Neural cell (in vitro differentiated cells): ENCODE data around the gene CPZ. TPM values are rescaled to one million over a fixed set of nuclear protein-coding genes. Genes with fewer than 3 reads are reported as not detected.

ENCODE experiments used
- H2AFZ ChIP-seq: fragments of 200-600, 300-800 bp; sonication (generic), shearing (Covaris generic); 2 replicates; pipeline ENCODE4 v1.6.0; 2014; ENCODE audit warnings: low read depth, mild to moderate bottlenecking, antibody characterized with exemption, low read length, moderate library complexity
- H3F3A ChIP-seq: fragments of 200-600 bp; shearing (Covaris generic); 2 replicates; pipeline ENCODE4 v1.6.1; 2016; ENCODE audit warnings: mild to moderate bottlenecking, moderate library complexity, mixed read lengths, antibody characterized with exemption, low read length; ENCODE audit not compliant: insufficient read depth, poor library complexity, severe bottlenecking
- H3K27ac ChIP-seq: fragments of 200-600, 300-800 bp; sonication (generic), shearing (Covaris generic); 2 replicates; pipeline ENCODE4 v1.5.1; 2014; ENCODE audit warnings: mild to moderate bottlenecking, low read length, moderate library complexity
- H3K27me3 ChIP-seq: fragments of 300-800, 200-600 bp; sonication (generic), shearing (Covaris generic); 2 replicates; pipeline ENCODE4 v1.6.0; 2014; ENCODE audit warnings: mild to moderate bottlenecking, low read depth, low read length, moderate library complexity; ENCODE audit not compliant: insufficient read depth
- H3K36me3 ChIP-seq: fragments of 300-800, 200-600 bp; sonication (generic), shearing (Covaris generic); 2 replicates; pipeline ENCODE4 v1.5.1; 2014; ENCODE audit warnings: mild to moderate bottlenecking, antibody characterized with exemption, low read length, moderate library complexity; ENCODE audit not compliant: insufficient read depth
- H3K4me2 ChIP-seq: fragments of 300-800, 200-600 bp; sonication (generic), shearing (Covaris generic); 2 replicates; pipeline ENCODE4 v1.6.0; 2014; ENCODE audit warnings: mild to moderate bottlenecking, low read length
- H3K4me3 ChIP-seq: fragments of 300-800, 200-600 bp; sonication (generic), shearing (Covaris generic); 2 replicates; pipeline ENCODE4 v1.5.1; 2014; ENCODE audit warnings: mild to moderate bottlenecking, low read length, moderate library complexity
- H3K79me2 ChIP-seq: fragments of 200-600 bp; shearing (Covaris generic); replicated peaks from 2 replicates; pipeline ENCODE4 v1.6.0; 2014; ENCODE audit warnings: mild to moderate bottlenecking, low read length, moderate library complexity; ENCODE audit not compliant: insufficient read depth
- H3K9ac ChIP-seq: fragments of 300-800, 200-600 bp; sonication (generic), shearing (Covaris generic); 2 replicates; pipeline ENCODE4 v1.6.1; 2016; ENCODE audit warnings: mild to moderate bottlenecking, low read length, mixed read lengths
- H3K9me2 ChIP-seq: fragments of 200-600 bp; shearing (Covaris generic); 2 replicates; pipeline ENCODE4 v1.6.1; 2016; ENCODE audit warnings: mild to moderate bottlenecking, low read length, mixed read lengths; ENCODE audit not compliant: insufficient read depth
- H3K9me3 ChIP-seq: fragments of 200-600, 300-800 bp; sonication (generic), shearing (Covaris generic); 2 replicates; pipeline ENCODE4 v1.6.1; 2016; ENCODE audit warnings: mild to moderate bottlenecking, mixed run types, low read length, moderate library complexity, mixed read lengths
- H4K20me1 ChIP-seq: fragments of 200-600 bp; shearing (Covaris generic); 2 replicates; pipeline ENCODE4 v1.6.1; 2016; ENCODE audit warnings: mild to moderate bottlenecking, mixed run types; ENCODE audit not compliant: insufficient read depth
- EP300 ChIP-seq: fragments of 450-650 bp; conservative IDR thresholded peaks from 2 replicates; pipeline ENCODE4 v1.6.1; 2014; ENCODE audit warnings: antibody characterized with exemption, mild to moderate bottlenecking, moderate library complexity; ENCODE audit not compliant: poor library complexity, severe bottlenecking
- EZH2 ChIP-seq: fragments of 200-600, 300-800 bp; shearing (Covaris generic), sonication (generic); IDR thresholded peaks from 2 replicates; pipeline ENCODE4 v1.6.1; 2014; ENCODE audit warnings: antibody characterized with exemption, low read length, borderline replicate concordance, mild to moderate bottlenecking; ENCODE audit not compliant: insufficient read depth, poor library complexity, severe bottlenecking
- MXI1 ChIP-seq: fragments of 450-650 bp; conservative IDR thresholded peaks from 2 replicates; pipeline ENCODE4 v1.6.1; 2014; ENCODE audit warnings: antibody characterized with exemption, mild to moderate bottlenecking; ENCODE audit not compliant: poor library complexity, severe bottlenecking
- POLR2AphosphoS5 ChIP-seq: IDR thresholded peaks from 2 replicates; pipeline ENCODE4 v1.6.1; 2012
- RAD21 ChIP-seq: fragments of 450-650 bp; conservative IDR thresholded peaks from 2 replicates; pipeline ENCODE4 v1.6.1; 2014; ENCODE audit warnings: antibody characterized with exemption, mild to moderate bottlenecking, moderate library complexity
- SMC3 ChIP-seq: fragments of 450-650 bp; conservative IDR thresholded peaks from 2 replicates; pipeline ENCODE4 v1.6.1; 2014; ENCODE audit warnings: antibody characterized with exemption, mild to moderate bottlenecking, moderate library complexity; ENCODE audit not compliant: poor library complexity
- TAF1 ChIP-seq: IDR thresholded peaks from 2 replicates; pipeline ENCODE4 v1.6.1; 2012; ENCODE audit warnings: low read depth
- polyA plus RNA-seq: library from polyadenylated mRNA; depleted of rRNA; stranded (reverse); fragments of >200 nt; gene quantifications from 2 replicates; pipeline ENCODE4 v1.2.3, GENCODE V29; 2014
- TF ChIP-seq, protein P1 (sequence below): fragments of 450-650 bp; IDR thresholded peaks from 2 replicates; pipeline ENCODE4 v1.5.1; 2014; ENCODE audit warnings: antibody characterized with exemption, mild to moderate bottlenecking, moderate library complexity; ENCODE audit not compliant: poor library complexity, severe bottlenecking
- TF ChIP-seq, protein P2 (sequence below): IDR thresholded peaks from 2 replicates; pipeline ENCODE4 v1.6.1; 2012; ENCODE audit warnings: borderline replicate concordance

CPZ gene
- polyA plus RNA-seq, 1 donor from 2014 or later: not detected

DNA sequence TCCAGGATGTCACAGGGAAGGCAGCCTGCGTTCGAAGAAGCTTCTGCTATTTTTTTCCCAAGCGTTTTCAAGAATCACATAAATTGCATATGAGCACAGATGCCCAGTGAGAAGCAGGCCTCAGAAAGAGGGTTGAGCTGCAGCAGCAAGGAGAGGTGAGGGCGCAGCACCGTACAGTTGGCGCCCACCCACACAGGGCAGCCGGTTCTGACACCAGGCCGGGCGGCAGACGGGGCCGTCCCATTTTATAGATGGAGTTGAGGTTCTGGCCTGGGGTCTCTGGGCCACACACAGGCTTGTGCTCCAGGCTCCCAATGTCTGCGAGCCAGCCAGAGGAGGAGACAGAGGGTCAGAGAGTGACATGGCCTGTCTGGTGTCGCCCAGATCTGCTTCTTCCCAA lies 22.8 kb downstream of the CPZ start:
- Histone ChIP-seq H3K27me3 (no peaks in the 10 kb centered on the region), H3K9me3 (no peaks in the 10 kb centered on the region), H3K9me2 (no peaks in the 10 kb centered on the region), H4K20me1 (no peaks in the 10 kb centered on the region), H3K9ac (no peak overlapping the region), H3K4me2 (no peak overlapping the region), H2AFZ (no peak overlapping the region), H3K79me2 (no peaks in the 10 kb centered on the region), H3K27ac (no peak overlapping the region), H3K36me3 (no peaks in the 10 kb centered on the region), H3K4me3 (no peak overlapping the region), H3F3A (no peaks in the 10 kb centered on the region)
- TF ChIP-seq, protein P1, sequence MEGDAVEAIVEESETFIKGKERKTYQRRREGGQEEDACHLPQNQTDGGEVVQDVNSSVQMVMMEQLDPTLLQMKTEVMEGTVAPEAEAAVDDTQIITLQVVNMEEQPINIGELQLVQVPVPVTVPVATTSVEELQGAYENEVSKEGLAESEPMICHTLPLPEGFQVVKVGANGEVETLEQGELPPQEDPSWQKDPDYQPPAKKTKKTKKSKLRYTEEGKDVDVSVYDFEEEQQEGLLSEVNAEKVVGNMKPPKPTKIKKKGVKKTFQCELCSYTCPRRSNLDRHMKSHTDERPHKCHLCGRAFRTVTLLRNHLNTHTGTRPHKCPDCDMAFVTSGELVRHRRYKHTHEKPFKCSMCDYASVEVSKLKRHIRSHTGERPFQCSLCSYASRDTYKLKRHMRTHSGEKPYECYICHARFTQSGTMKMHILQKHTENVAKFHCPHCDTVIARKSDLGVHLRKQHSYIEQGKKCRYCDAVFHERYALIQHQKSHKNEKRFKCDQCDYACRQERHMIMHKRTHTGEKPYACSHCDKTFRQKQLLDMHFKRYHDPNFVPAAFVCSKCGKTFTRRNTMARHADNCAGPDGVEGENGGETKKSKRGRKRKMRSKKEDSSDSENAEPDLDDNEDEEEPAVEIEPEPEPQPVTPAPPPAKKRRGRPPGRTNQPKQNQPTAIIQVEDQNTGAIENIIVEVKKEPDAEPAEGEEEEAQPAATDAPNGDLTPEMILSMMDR: no peak
- no peak for TF ChIP-seq SMC3
- TF ChIP-seq MXI1: no peak
- no peak for TF ChIP-seq EZH2
- TF ChIP-seq EP300: no peak
- no peak for TF ChIP-seq RAD21
- TF ChIP-seq POLR2AphosphoS5: no peak
- TF ChIP-seq, protein P2, sequence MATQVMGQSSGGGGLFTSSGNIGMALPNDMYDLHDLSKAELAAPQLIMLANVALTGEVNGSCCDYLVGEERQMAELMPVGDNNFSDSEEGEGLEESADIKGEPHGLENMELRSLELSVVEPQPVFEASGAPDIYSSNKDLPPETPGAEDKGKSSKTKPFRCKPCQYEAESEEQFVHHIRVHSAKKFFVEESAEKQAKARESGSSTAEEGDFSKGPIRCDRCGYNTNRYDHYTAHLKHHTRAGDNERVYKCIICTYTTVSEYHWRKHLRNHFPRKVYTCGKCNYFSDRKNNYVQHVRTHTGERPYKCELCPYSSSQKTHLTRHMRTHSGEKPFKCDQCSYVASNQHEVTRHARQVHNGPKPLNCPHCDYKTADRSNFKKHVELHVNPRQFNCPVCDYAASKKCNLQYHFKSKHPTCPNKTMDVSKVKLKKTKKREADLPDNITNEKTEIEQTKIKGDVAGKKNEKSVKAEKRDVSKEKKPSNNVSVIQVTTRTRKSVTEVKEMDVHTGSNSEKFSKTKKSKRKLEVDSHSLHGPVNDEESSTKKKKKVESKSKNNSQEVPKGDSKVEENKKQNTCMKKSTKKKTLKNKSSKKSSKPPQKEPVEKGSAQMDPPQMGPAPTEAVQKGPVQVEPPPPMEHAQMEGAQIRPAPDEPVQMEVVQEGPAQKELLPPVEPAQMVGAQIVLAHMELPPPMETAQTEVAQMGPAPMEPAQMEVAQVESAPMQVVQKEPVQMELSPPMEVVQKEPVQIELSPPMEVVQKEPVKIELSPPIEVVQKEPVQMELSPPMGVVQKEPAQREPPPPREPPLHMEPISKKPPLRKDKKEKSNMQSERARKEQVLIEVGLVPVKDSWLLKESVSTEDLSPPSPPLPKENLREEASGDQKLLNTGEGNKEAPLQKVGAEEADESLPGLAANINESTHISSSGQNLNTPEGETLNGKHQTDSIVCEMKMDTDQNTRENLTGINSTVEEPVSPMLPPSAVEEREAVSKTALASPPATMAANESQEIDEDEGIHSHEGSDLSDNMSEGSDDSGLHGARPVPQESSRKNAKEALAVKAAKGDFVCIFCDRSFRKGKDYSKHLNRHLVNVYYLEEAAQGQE: no peak
- TF ChIP-seq TAF1: no peak

DNA sequence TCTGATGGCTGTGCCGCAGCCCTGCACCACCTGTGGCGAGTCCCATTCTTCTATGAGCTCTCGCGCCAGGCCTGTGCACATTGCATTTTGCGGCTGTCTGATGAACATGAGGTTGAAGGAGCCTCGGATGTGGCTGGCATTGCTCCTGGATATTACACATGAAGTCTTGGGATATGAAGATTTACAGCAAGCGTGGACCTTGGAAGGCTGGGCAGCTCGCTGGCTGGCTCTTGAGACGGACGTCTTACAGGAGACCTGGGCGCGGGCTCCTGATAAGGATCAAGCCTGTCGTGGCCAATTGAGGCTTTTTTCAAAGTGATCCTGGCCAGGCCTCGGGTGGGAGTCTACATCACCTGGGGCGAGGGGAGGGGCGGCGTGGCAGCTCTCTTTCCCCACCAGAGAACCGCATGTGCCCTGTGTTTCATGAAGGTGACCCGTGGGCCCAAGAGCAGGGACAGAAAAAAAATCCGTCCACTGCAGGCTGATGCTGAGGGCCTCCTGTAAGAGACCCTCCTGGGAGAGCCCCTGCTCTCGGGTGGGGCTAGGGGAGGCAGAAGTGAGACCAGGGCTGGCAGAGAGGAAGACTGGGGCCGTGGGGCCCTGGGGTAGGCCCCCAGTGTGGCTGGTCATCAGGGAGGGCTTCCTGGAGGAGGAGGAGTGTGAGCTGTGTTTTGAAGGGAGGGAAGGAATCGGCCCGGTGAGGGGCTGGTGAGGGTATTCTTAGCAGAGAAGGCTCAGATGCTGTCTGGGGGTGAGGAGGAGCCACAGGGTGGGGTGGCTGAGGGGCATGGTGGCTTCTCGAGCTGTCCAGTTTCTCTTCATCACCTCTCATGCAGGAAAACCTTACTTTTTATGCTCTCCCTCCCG lies 23.6 kb downstream of the CPZ start:
- no peak for TF ChIP-seq EZH2
- no peak for TF ChIP-seq POLR2AphosphoS5
- no peak for TF ChIP-seq RAD21
- TF ChIP-seq, protein P1: no peak
- TF ChIP-seq TAF1: no peak
- no peak for TF ChIP-seq SMC3
- no peak for TF ChIP-seq MXI1
- TF ChIP-seq, protein P2: no peak
- no peak for TF ChIP-seq EP300
- no peak overlapping the region for H3K4me2 ChIP-seq
- no peaks in the 10 kb centered on the region for H3K36me3 ChIP-seq
- H3K9me3 ChIP-seq: no peaks in the 10 kb centered on the region
- H3K27ac ChIP-seq: no peak overlapping the region
- H3K4me3 ChIP-seq: no peak overlapping the region
- H4K20me1 ChIP-seq: no peaks in the 10 kb centered on the region
- H3F3A ChIP-seq: no peaks in the 10 kb centered on the region
- no peaks in the 10 kb centered on the region for H3K79me2 ChIP-seq
- no peaks in the 10 kb centered on the region for H3K9me2 ChIP-seq
- no peak overlapping the region for H2AFZ ChIP-seq
- no peak overlapping the region for H3K9ac ChIP-seq
- H3K27me3 ChIP-seq: no peaks in the 10 kb centered on the region
